Ovary (tissue), 9 donors: ENCODE results near the gene PRKCD. TPM values are rescaled to one million over a fixed set of nuclear protein-coding genes. Genes with fewer than 3 reads are reported as not detected.

Source experiments
- DNase-seq, 5 donors: peaks; one replicate each; pipeline ENCODE4 v3.0.0-alpha.2; 2019 to 2020
- H3K27ac ChIP-seq, 2 donors: fragments of 200-600 bp; one replicate each; pipeline versions ENCODE4 v1.5.1 to v1.8.0; 2019 to 2022
- H3K27me3 ChIP-seq: fragments of 200-600 bp; one replicate; pipeline ENCODE4 v1.8.0; 2022
- H3K36me3 ChIP-seq: fragments of 200-600 bp; sonication (generic); one replicate; pipeline ENCODE4 v1.5.1; 2019
- H3K4me1 ChIP-seq: one replicate; pipeline ENCODE4 v1.8.1; 2013; ENCODE audit warnings: mild to moderate bottlenecking, moderate library complexity; ENCODE audit not compliant: insufficient read depth
- H3K4me3 ChIP-seq: fragments of 200-600 bp; sonication (generic); one replicate; pipeline ENCODE4 v1.5.1; 2017
- H3K9me3 ChIP-seq, 2 donors: fragments of 200-600 bp in 1 of 2; sonication (generic) in 1 of 2; one replicate each; pipeline versions ENCODE4 v1.5.1 to v1.8.1; 2013 to 2019; ENCODE audit warnings: mild to moderate bottlenecking in 1 of 2, moderate library complexity in 1 of 2
- CTCF ChIP-seq, 3 donors: fragments of 450-650 bp in 2 of 3; fragments of 200-600 bp in 1 of 3; IDR thresholded peaks; one replicate each; pipeline versions ENCODE4 v1.5.1 to v1.8.0; 2016 to 2022; ENCODE audit warnings: antibody characterized with exemption in 3 of 3, mild to moderate bottlenecking in 1 of 3
- EP300 ChIP-seq: sonication (generic); formaldehyde crosslinking; IDR thresholded peaks from one replicate; pipeline ENCODE4 v1.6.1; 2017; ENCODE audit warnings: antibody characterized with exemption
- POLR2A ChIP-seq: fragments of 450-650 bp; IDR thresholded peaks from one replicate; pipeline ENCODE4 v1.6.1; 2017; ENCODE audit warnings: antibody characterized with exemption, mild to moderate bottlenecking, moderate library complexity
- WGBS, 3 donors: extraction: QIAGEN DNeasy Blood & Tissue Kit in 1 of 3; methylation state at CpG; one replicate each; pipeline versions ENCODE4 v1.1.5 to v1.1.7; 2013 to 2017; 5-methylcytosine and 5-hydroxymethylcytosine counted together
- intact Hi-C, 4 donors: fragments of 100-400 bp; cut with DNase I; formaldehyde crosslinking; loops; one replicate each; pipeline versions ENCODE4 v1.11.0 to v1.15.1; 2022 to 2023
- polyA plus RNA-seq, 2 donors: library from polyadenylated mRNA; stranded (reverse); fragments of 200-250 nt in 1 of 2; fragments of 350-450 nt in 1 of 2; fragmentation: Illumina TruSeq in 1 of 2; extraction: RNeasy Lipid Tissue Mini Kit (QIAGEN cat#74804) in 1 of 2; gene quantifications; one replicate each; pipeline ENCODE4 v1.2.3, GENCODE V29; 2013 to 2014
- total RNA-seq, 7 donors: library from RNA; depleted of rRNA in 2 of 7; stranded (reverse); fragments of >200 nt in 2 of 7; fragmentation: NEBNext Ultra II Directional in 3 of 7; extraction: Animal tissue kit (Norgen Biotek cat#: 25700) in 3 of 7; gene quantifications; one replicate each; pipeline versions ENCODE4 v1.1.0 to v1.2.4, GENCODE V29; 2016 to 2023
- donor health status: DM: no; HTN: no; CAD: no; lungs with moderate emphysema.
- donor health status: DM: no; HTN: no; CAD: no.
- donor health status: Bipolar disorder and iron deficiency.
- donor health status: DM: yes; HTN: yes; CAD: no.
- donor health status: DM: no; HTN: no; CAD: no.
- donor health status: DM: yes; HTN: yes; CAD: no.

PRKCD gene
- total and polyA plus RNA-seq, 9 donors: 6.6 to 22.2 (median 15.2) TPM

- no peak overlapping the region for H3K4me3 ChIP-seq
- H3K27me3 ChIP-seq: no peaks in the 10 kb centered on the region
- no peak for DNase-seq
- no peaks in the 10 kb centered on the region for H3K4me1 ChIP-seq
- intact Hi-C loops: no loop called here
- H3K9me3 ChIP-seq: no peaks in the 10 kb centered on the region
- WGBS, 3 donors: 78 to 85% (median 85%) methylated on average over 3 of the region's 3 CpGs
- no peaks in the 10 kb centered on the region for H3K36me3 ChIP-seq
- H3K27ac ChIP-seq: no peak overlapping the region
- no peak for TF ChIP-seq POLR2A
- TF ChIP-seq CTCF (IDR thresholded peaks at IDR 0.05): no peak
- TF ChIP-seq EP300: no peak
Measured at GRCh38 chr3:53142986-53143385, 18.0 kb upstream of the PRKCD start.

- intact Hi-C loops: no loop called here
- no peaks in the 10 kb centered on the region for H3K4me1 ChIP-seq
- WGBS, 3 donors: 95 to 97% (median 95%) methylated on average over 4 of the region's 4 CpGs
- TF ChIP-seq EP300 (no peak), POLR2A (no peak), CTCF (IDR thresholded peaks at IDR 0.05) (no peak)
- H3K36me3 ChIP-seq: no peaks in the 10 kb centered on the region
- DNase-seq: no peak
- no peaks in the 10 kb centered on the region for H3K27me3 ChIP-seq
- H3K9me3 ChIP-seq: no peaks in the 10 kb centered on the region
- no peak overlapping the region for H3K4me3 ChIP-seq
- no peak overlapping the region for H3K27ac ChIP-seq
Measured at GRCh38 chr3:53144446-53144845, 16.6 kb upstream of the PRKCD start.

- Histone ChIP-seq H3K4me1 (no peaks in the 10 kb centered on the region), H3K36me3 (no peaks in the 10 kb centered on the region), H3K9me3 (no peaks in the 10 kb centered on the region), H3K27me3 (no peaks in the 10 kb centered on the region), H3K4me3 (no peak overlapping the region), H3K27ac (no peak overlapping the region)
- TF ChIP-seq POLR2A: no peak
- TF ChIP-seq CTCF (IDR thresholded peaks at IDR 0.05): no peak
- TF ChIP-seq EP300: no peak
- intact Hi-C loops: no loop called here
- DNase-seq: no peak
- WGBS, 3 donors: 73 to 76% (median 75%) methylated on average over 11 of the region's 11 CpGs
Measured at GRCh38 chr3:53144862-53145712, 15.9 kb upstream of the PRKCD start.

- Histone ChIP-seq H3K9me3 (no peaks in the 10 kb centered on the region), H3K36me3 (no peaks in the 10 kb centered on the region), H3K4me1 (no peaks in the 10 kb centered on the region), H3K4me3 (no peak overlapping the region), H3K27ac (no peak overlapping the region), H3K27me3 (no peaks in the 10 kb centered on the region)
- 73 to 89% (median 79%) methylated on average over 3 of the region's 3 CpGs for WGBS, 3 donors
- TF ChIP-seq CTCF (IDR thresholded peaks at IDR 0.05) (no peak), EP300 (no peak), POLR2A (no peak)
- no peak for DNase-seq
- intact Hi-C loops: no loop called here
Measured at GRCh38 chr3:53145713-53146080, 15.3 kb upstream of the PRKCD start.
